D721Med (cell line): Measurements from ENCODE around the gene ADAMTS8.

Experiments
- DNase-seq: peaks from one replicate; pipeline ENCODE4 v3.0.0; 2011; ENCODE audit warnings: low spot score; ENCODE audit not compliant: insufficient read length
- FAIRE-seq: peaks from 2 replicates; lab custom pipeline; 2011; peaks lifted over from hg19 to GRCh38; lab: Jason Lieb, UNC
- TF ChIP-seq, protein P1 (sequence below): IDR thresholded peaks from 2 replicates; pipeline ENCODE4 v1.5.1; 2012; ENCODE audit warnings: mild to moderate bottlenecking, control low read depth; ENCODE audit not compliant: insufficient read depth; ENCODE audit errors: missing control alignments

ADAMTS8 gene

DNA sequence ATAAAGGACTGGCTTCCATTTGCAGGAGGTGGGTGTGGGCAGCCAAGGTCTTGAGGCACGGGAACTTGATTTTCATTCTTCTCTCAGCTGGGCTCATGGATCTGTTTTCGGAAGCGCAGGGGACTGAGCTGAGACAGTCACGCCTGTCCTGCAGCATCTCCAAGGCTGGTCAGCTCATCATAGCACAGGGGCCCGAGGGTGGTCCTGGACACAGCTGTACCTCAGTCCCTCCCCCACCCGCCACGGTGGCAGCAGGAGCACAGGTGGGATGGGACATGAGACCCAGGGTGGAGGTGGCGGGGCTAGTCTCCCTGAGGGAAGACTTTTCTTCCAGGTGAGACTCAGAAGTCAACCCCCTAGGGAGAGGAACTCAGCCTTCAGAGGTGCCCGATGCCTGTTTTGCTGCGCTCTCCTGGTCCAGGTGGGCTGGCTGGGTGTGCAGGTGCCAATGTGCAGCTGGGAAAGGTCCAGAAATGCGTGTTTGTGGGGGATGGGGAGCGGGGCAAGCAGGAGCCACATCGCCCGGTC is 3.7 kb downstream of the ADAMTS8 start:
- DNase-seq (no peak), FAIRE-seq (no peak)
- TF ChIP-seq, protein P1, sequence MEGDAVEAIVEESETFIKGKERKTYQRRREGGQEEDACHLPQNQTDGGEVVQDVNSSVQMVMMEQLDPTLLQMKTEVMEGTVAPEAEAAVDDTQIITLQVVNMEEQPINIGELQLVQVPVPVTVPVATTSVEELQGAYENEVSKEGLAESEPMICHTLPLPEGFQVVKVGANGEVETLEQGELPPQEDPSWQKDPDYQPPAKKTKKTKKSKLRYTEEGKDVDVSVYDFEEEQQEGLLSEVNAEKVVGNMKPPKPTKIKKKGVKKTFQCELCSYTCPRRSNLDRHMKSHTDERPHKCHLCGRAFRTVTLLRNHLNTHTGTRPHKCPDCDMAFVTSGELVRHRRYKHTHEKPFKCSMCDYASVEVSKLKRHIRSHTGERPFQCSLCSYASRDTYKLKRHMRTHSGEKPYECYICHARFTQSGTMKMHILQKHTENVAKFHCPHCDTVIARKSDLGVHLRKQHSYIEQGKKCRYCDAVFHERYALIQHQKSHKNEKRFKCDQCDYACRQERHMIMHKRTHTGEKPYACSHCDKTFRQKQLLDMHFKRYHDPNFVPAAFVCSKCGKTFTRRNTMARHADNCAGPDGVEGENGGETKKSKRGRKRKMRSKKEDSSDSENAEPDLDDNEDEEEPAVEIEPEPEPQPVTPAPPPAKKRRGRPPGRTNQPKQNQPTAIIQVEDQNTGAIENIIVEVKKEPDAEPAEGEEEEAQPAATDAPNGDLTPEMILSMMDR: no peak

DNA sequence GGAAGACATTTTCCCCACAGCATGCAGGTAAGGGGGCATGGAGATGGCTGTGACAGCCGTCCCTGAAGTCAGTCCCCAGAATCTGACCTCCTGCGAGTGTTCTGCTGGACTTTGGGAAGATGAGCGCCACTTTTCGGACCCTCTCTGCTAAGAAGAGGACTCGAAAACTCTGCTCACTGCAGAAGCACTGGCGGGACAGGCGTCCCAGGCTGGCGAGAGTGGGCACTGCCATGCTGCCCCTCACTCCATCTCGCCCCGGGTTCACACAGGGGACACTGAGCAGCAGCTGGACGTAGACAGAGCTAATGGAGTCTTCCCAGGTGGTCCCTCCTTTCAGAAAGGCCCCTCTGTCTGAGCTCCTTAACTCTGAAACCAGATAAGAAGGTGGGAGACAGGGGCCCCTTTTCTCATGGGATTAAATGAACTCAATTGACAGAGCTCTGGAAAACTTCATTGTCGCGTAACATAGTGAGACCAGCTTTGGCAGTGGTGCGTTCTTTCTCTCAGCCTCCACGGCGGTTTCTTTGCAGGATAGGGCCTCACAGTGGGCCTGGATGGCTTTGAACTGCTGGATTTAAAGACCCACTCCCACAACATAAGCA is 4.8 kb downstream of the ADAMTS8 start:
- FAIRE-seq (no peak), DNase-seq (no peak)
- TF ChIP-seq, protein P1: no peak

- no peak for DNase-seq
- TF ChIP-seq, protein P1: no peak
- FAIRE-seq: no peak
Measured at GRCh38 chr11:130422251-130422995, 6.0 kb downstream of the ADAMTS8 start.

DNA sequence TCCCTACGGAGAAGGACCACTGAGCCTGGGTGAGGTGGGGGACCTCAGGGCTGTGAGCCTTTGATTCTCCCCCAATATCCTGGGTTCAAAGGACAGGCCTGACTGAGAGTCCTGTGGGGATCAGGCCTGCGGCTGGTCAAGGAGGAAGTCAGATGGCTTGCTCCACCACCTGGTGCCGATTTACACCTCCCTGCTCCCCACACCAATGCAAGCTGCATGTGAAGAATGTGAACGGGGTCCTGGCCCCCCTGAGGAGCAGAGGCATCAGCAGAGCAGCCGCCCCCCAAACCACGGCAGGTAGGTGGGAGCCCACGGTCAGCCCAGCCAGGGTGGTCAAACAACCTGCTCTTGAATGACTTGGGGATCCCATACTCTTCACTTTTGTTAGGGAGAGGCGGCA is 6.7 kb downstream of the ADAMTS8 start:
- FAIRE-seq (no peak), DNase-seq (no peak)
- TF ChIP-seq, protein P1: no peak

GRCh38 chr11:130421199-130421585 is 7.2 kb downstream of the ADAMTS8 start:
- DNase-seq (no peak), FAIRE-seq (no peak)
- TF ChIP-seq, protein P1: no peak

DNA sequence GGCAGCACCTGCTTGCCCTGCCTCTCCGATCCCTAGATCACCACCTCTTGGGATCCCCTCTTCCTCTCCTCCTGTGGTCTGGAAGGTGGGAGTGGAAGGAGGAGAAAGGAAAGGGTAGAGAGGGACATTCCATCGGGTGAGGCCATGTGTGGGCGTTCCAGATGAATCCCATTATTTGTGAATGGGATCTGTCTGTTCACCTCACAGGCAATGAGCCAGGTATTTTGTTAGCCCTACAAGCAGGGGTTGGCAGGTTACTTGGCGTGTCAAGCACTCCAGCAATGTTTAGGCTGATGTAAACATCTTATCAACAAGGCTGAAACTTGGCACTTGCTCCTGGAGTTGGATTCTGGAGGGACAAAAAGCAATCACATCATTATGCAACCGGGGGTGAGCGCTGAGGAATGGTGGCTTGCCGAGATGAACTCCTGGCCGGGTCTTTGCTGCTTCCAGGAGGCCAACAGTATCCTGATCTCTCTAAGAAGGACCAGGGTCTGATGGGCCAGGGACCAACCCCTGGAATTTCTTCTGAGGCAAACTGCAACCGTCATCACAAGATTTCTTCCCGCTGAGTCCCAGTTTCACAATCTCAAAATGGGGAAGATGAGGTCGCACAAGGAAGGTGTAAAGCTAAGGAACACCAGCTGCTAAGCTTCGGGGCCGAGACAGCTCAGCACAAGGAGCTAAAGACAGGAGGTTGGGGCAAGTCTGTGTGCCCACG is 7.8 kb downstream of the ADAMTS8 start:
- TF ChIP-seq, protein P1: no peak
- no peak for FAIRE-seq
- DNase-seq: no peak
